GM23338 (cell line): ENCODE results near the gene ARHGEF19. TPM values are rescaled to one million over a fixed set of nuclear protein-coding genes. Genes with fewer than 3 reads are reported as not detected.

ENCODE experiments used
- ATAC-seq: fragments of 200-7000 bp; cut with Tn5 transposase; 3 replicates; pipeline ENCODE4 v1.9.1; 2020
- DNase-seq: peaks from one replicate; pipeline ENCODE4 v3.0.0-alpha.2; 2015; ENCODE audit warnings: low spot score
- H2AFZ ChIP-seq: fragments of 200-600 bp; sonication (generic); 2 replicates; pipeline ENCODE4 v1.8.0; 2016; ENCODE audit warnings: antibody characterized with exemption, mild to moderate bottlenecking, moderate library complexity
- H3F3A ChIP-seq: fragments of 200-600 bp; sonication (generic); replicated peaks from 2 replicates; pipeline ENCODE4 v1.8.0; 2017; ENCODE audit warnings: antibody characterized with exemption, mixed run types, low read depth
- H3K27ac ChIP-seq: fragments of 200-600 bp; sonication (generic); 2 replicates; pipeline ENCODE4 v1.6.1; 2016; ENCODE audit warnings: low read depth
- H3K27me3 ChIP-seq: fragments of 200-600 bp; sonication (generic); 2 replicates; pipeline ENCODE4 v1.8.0; 2016; ENCODE audit warnings: mild to moderate bottlenecking, mixed run types, moderate library complexity; ENCODE audit not compliant: insufficient read depth
- H3K36me3 ChIP-seq: fragments of 200-600 bp; sonication (generic); 2 replicates; pipeline ENCODE4 v1.8.0; 2016; ENCODE audit warnings: mild to moderate bottlenecking; ENCODE audit not compliant: insufficient read depth
- H3K4me1 ChIP-seq: fragments of 200-600 bp; sonication (generic); 2 replicates; pipeline ENCODE4 v1.8.0; 2016; ENCODE audit warnings: mild to moderate bottlenecking, moderate library complexity; ENCODE audit not compliant: insufficient read depth
- H3K4me2 ChIP-seq: fragments of 200-600 bp; sonication (generic); 2 replicates; pipeline ENCODE4 v1.7.1; 2017; ENCODE audit warnings: mixed run types
- H3K4me3 ChIP-seq: fragments of 200-600 bp; sonication (generic); 2 replicates; pipeline ENCODE4 v1.6.1; 2016; ENCODE audit warnings: mixed run types
- H3K79me2 ChIP-seq: fragments of 200-600 bp; sonication (generic); replicated peaks from 2 replicates; pipeline ENCODE4 v1.8.0; 2017; ENCODE audit warnings: mild to moderate bottlenecking; ENCODE audit not compliant: insufficient read depth
- H3K9me2 ChIP-seq: fragments of 200-600 bp; sonication (generic); 2 replicates; pipeline ENCODE4 v1.8.0; 2017; ENCODE audit not compliant: insufficient read depth
- H4K20me1 ChIP-seq: fragments of 200-600 bp; sonication (generic); replicated peaks from 2 replicates; pipeline ENCODE4 v1.8.0; 2017; ENCODE audit warnings: mild to moderate bottlenecking; ENCODE audit not compliant: insufficient read depth
- H3K27ac Mint-ChIP-seq: 2 replicates; pipeline ENCODE4 v1.8.0; 2020; ENCODE audit warnings: inconsistent platforms, mild to moderate bottlenecking, moderate library complexity, mixed read lengths
- H3K27me3 Mint-ChIP-seq: 3 replicates; pipeline ENCODE4 v1.8.0; 2022; ENCODE audit warnings: low read depth, mild to moderate bottlenecking, moderate library complexity, mixed read lengths, inconsistent platforms; ENCODE audit not compliant: insufficient read depth, poor library complexity
- H3K36me3 Mint-ChIP-seq: 3 replicates; pipeline ENCODE4 v1.8.0; 2021; ENCODE audit warnings: low read depth, mild to moderate bottlenecking, inconsistent platforms, moderate library complexity, mixed read lengths
- H3K4me1 Mint-ChIP-seq: 3 replicates; pipeline ENCODE4 v1.8.0; 2020; ENCODE audit warnings: mild to moderate bottlenecking, inconsistent platforms, mixed read lengths
- H3K4me3 Mint-ChIP-seq: 3 replicates; pipeline ENCODE4 v1.8.0; 2021; ENCODE audit warnings: moderate library complexity, mild to moderate bottlenecking, inconsistent platforms, mixed read lengths
- H3K9me3 Mint-ChIP-seq: 3 replicates; pipeline ENCODE4 v1.8.0; 2020; ENCODE audit warnings: moderate library complexity, mild to moderate bottlenecking, inconsistent platforms, mixed read lengths
- CREB1 ChIP-seq: fragments of 250-450 bp; sonication (Bioruptor Pico); IDR thresholded peaks from 2 replicates; pipeline ENCODE4 v1.5.0; 2020; ENCODE audit warnings: low read depth, mild to moderate bottlenecking, moderate library complexity
- CTCF ChIP-seq, 2 experiments: fragments of 200-600 bp in 1 of 2; sonication (generic) in 1 of 2; conservative IDR thresholded peaks; 2 replicates each; pipeline versions ENCODE4 v1.5.1 to v1.6.1; 2016 to 2017; ENCODE audit warnings: antibody characterized with exemption in 2 of 2, low read depth in 2 of 2, mild to moderate bottlenecking in 2 of 2, moderate library complexity in 1 of 2
- ETS1 ChIP-seq: IDR thresholded peaks from 2 replicates; pipeline ENCODE4 v1.6.1; 2016; ENCODE audit warnings: antibody characterized with exemption
- EZH2 ChIP-seq: fragments of 200-600 bp; sonication (generic); IDR thresholded peaks from one replicate; pipeline ENCODE4 v1.8.0; 2017; ENCODE audit warnings: antibody characterized with exemption, mild to moderate bottlenecking, low read depth; ENCODE audit not compliant: unreplicated experiment
- EZH2phosphoT487 ChIP-seq: fragments of 200-600 bp; sonication (generic); IDR thresholded peaks from one replicate; pipeline ENCODE4 v1.8.1; 2018; ENCODE audit warnings: antibody characterized with exemption; ENCODE audit not compliant: unreplicated experiment
- JUNB ChIP-seq: IDR thresholded peaks from one replicate; pipeline ENCODE4 v1.6.1; 2016; ENCODE audit warnings: antibody characterized with exemption; ENCODE audit not compliant: unreplicated experiment
- NANOG ChIP-seq: IDR thresholded peaks from 2 replicates; pipeline ENCODE4 v1.6.1; 2016; ENCODE audit warnings: antibody characterized with exemption, borderline replicate concordance
- POLR2AphosphoS5 ChIP-seq: IDR thresholded peaks from 2 replicates; pipeline ENCODE4 v1.6.1; 2016; ENCODE audit warnings: antibody characterized with exemption, low read depth
- REST ChIP-seq: IDR thresholded peaks from one replicate; pipeline ENCODE4 v1.6.1; 2018; ENCODE audit warnings: antibody characterized with exemption; ENCODE audit not compliant: unreplicated experiment
- STAT1 ChIP-seq: IDR thresholded peaks from one replicate; pipeline ENCODE4 v1.6.1; 2016; ENCODE audit warnings: antibody characterized with exemption; ENCODE audit not compliant: unreplicated experiment
- ZNF114 ChIP-seq: fragments of 250-450 bp; sonication (Bioruptor Pico); IDR thresholded peaks from 2 replicates; pipeline ENCODE4 v1.5.0; 2020; ENCODE audit warnings: mild to moderate bottlenecking, moderate library complexity
- ZNF331 ChIP-seq: fragments of 250-450 bp; sonication (Bioruptor Pico); IDR thresholded peaks from 2 replicates; pipeline ENCODE4 v1.5.0; 2020; ENCODE audit warnings: low read depth, mild to moderate bottlenecking, moderate library complexity
- ZNF462 ChIP-seq: fragments of 250-450 bp; sonication (Bioruptor Pico); IDR thresholded peaks from 2 replicates; pipeline ENCODE4 v1.5.0; 2020; ENCODE audit warnings: mild to moderate bottlenecking, moderate library complexity
- polyA plus RNA-seq: library from polyadenylated mRNA; unstranded; fragments of >200 nt; fragmentation: Nextera tagmentation; extraction: Ambion mirVana; gene quantifications from 2 replicates; pipeline ENCODE4 v1.2.1, GENCODE V29; 2016
- total RNA-seq: library from RNA; depleted of rRNA; stranded (reverse); fragments of >200 nt; shearing (Covaris generic); gene quantifications from 2 replicates; pipeline ENCODE4 v1.2.3, GENCODE V29; 2014

The ARHGEF19 gene
- total and polyA plus RNA-seq, 2 experiments from 2014 or later, result 19.5 to 46.4 TPM

GRCh38 chr1:16253332-16253922 lies 41.0 kb upstream of the ARHGEF19 start:
- H4K20me1 ChIP-seq, result peaks cover 12% of the 10 kb centered on the region

More at GRCh38 chr1:16253332-16253922, 41.0 kb upstream of the ARHGEF19 start:
- no peaks in the 10 kb centered on the region; the same call in 1 of the 2 replicates for H3K4me1 ChIP-seq
- no peaks in the 10 kb centered on the region for H3K27me3 ChIP-seq
- ATAC-seq (no peak), DNase-seq (no peak)
- peaks cover 17% of the 10 kb centered on the region for H3K4me1 Mint-ChIP-seq
- TF ChIP-seq ETS1 (no peak), REST (no peak), POLR2AphosphoS5 (no peak), ZNF331 (CRISPR knock-in tag) (no peak), EZH2phosphoT487 (no peak), EZH2 (no peak), ZNF462 (CRISPR knock-in tag) (no peak), STAT1 (no peak), NANOG (no peak), CTCF (conservative IDR thresholded peaks at IDR 0.05; ENCODE audit: low read depth in 2 of 2) (no peak), JUNB (no peak), ZNF114 (CRISPR knock-in tag) (no peak), CREB1 (CRISPR knock-in tag) (no peak)
- no peak overlapping the region for H3K27ac Mint-ChIP-seq
- no peaks in the 10 kb centered on the region for H3K9me3 Mint-ChIP-seq
- no peak overlapping the region for H3K4me2 ChIP-seq
- no peak overlapping the region for H3K27ac ChIP-seq
- peaks cover 3% of the 10 kb centered on the region; the same call in 1 of the 2 replicates for H3F3A ChIP-seq
- no peak overlapping the region for H2AFZ ChIP-seq
- H3K4me3 ChIP-seq, result no peak overlapping the region
- no peaks in the 10 kb centered on the region for H3K79me2 ChIP-seq
- peaks cover 8% of the 10 kb centered on the region; the same call in 1 of the 2 replicates for H3K36me3 ChIP-seq
- H3K36me3 Mint-ChIP-seq, result peaks cover 8% of the 10 kb centered on the region; the same call in 2 of the 3 replicates
- H3K4me3 Mint-ChIP-seq, result no peak overlapping the region
- H3K27me3 Mint-ChIP-seq, result no peaks in the 10 kb centered on the region
- H3K9me2 ChIP-seq, result no peaks in the 10 kb centered on the region
